Measurements from ENCODE around the gene RPL22.

DNA sequence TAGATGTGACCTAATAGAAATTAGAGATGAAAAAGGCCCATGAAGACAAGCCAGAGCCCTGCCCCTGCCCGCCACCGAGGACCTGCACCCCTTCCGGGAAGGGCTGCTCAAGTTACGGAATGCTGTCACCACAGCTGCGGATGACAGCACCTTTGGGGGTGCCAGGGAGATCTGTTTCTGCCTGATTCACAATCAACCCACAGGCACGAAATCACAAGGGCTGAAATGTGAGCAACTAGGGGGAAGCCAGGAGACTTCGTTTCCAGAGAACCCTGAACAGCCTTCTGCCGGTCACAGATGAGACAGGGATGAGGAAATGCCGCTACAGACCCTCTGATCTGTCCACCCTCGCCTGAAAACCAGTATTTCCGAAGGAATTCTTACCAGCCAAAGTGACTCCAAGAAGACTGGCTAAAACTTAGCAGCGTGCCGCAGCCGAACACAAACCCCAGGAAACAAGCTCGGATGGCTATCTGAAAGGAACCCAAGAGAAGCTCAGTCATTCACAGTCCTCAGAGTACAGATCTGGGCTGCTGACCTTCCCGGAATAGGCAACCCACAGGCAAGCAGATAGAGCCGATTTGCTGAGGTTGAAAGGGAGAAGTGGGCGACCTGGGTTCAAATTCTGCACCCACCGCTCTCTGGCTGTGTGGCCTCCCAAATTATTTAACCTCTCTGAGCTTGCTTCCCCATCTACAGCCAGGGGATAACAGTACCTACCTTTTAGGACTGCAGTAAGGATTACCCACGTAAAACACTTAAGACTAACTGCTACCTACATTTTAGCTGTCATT, 35.3 kb upstream of the RPL22 start:
- TF ChIP-seq, protein P1, sequence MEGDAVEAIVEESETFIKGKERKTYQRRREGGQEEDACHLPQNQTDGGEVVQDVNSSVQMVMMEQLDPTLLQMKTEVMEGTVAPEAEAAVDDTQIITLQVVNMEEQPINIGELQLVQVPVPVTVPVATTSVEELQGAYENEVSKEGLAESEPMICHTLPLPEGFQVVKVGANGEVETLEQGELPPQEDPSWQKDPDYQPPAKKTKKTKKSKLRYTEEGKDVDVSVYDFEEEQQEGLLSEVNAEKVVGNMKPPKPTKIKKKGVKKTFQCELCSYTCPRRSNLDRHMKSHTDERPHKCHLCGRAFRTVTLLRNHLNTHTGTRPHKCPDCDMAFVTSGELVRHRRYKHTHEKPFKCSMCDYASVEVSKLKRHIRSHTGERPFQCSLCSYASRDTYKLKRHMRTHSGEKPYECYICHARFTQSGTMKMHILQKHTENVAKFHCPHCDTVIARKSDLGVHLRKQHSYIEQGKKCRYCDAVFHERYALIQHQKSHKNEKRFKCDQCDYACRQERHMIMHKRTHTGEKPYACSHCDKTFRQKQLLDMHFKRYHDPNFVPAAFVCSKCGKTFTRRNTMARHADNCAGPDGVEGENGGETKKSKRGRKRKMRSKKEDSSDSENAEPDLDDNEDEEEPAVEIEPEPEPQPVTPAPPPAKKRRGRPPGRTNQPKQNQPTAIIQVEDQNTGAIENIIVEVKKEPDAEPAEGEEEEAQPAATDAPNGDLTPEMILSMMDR (IDR thresholded peaks at IDR 0.05): no peak
- no peak for TF ChIP-seq POLR2A (IDR thresholded peaks at IDR 0.05)
